OCI-LY7 (cell line): Measurements from ENCODE around the gene NHS.

Experiments used
- EZH2phosphoT487 ChIP-seq: fragments of 200-600 bp; sonication (generic); IDR thresholded peaks from 2 replicates; pipeline ENCODE4 v1.6.1; 2018; ENCODE audit warnings: low read depth, borderline replicate concordance, mild to moderate bottlenecking, mixed run types, antibody characterized with exemption, low read length, moderate library complexity, mixed read lengths
- TF ChIP-seq, protein P1 (sequence below): fragments of 200-600 bp; sonication (generic); conservative IDR thresholded peaks from 2 replicates; pipeline ENCODE4 v1.5.1; 2014; ENCODE audit warnings: mild to moderate bottlenecking, antibody characterized with exemption, low read length, moderate library complexity, mixed read lengths

DNA sequence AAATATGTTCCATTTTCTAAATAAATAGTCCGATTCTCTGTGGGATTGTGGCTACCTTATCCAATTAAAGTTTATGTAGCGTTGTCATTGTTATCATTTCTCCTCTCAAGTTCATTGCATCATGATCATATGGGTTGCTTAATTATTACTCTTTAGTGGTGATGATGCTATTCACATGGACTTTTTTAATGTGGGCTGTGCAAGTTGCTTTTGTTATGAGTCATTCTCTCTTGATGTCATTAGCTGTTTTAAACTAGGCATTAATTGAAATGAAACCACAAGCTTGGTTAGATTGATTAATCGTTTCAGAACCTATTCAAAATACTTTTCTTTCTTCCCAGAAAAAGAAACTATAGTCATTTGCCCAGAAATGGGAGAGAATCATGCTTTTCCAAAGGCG lies 38.2 kb downstream of the NHS start:
- TF ChIP-seq, protein P1, sequence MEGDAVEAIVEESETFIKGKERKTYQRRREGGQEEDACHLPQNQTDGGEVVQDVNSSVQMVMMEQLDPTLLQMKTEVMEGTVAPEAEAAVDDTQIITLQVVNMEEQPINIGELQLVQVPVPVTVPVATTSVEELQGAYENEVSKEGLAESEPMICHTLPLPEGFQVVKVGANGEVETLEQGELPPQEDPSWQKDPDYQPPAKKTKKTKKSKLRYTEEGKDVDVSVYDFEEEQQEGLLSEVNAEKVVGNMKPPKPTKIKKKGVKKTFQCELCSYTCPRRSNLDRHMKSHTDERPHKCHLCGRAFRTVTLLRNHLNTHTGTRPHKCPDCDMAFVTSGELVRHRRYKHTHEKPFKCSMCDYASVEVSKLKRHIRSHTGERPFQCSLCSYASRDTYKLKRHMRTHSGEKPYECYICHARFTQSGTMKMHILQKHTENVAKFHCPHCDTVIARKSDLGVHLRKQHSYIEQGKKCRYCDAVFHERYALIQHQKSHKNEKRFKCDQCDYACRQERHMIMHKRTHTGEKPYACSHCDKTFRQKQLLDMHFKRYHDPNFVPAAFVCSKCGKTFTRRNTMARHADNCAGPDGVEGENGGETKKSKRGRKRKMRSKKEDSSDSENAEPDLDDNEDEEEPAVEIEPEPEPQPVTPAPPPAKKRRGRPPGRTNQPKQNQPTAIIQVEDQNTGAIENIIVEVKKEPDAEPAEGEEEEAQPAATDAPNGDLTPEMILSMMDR: no peak
- no peak for TF ChIP-seq EZH2phosphoT487
